ENCODE measurements around the gene CHAF1A.

Gene CHAF1A

GRCh38 chr19:4403005-4403761, 743 bp downstream of the CHAF1A start:
- Histone ChIP-seq H3K4me1 (ENCODE audit: insufficient read depth, low read length) (peaks cover 29% of the 10 kb centered on the region), H3K9me3 (ENCODE audit: low read length) (no peaks in the 10 kb centered on the region), H3K27me3 (ENCODE audit: control insufficient read depth in 1 of 2, insufficient read depth in 2 of 2, low read length in 2 of 2) (no peaks in the 10 kb centered on the region), H3K27ac (ENCODE audit: low read depth, low read length) (no peak overlapping the region), H3K4me3 (ENCODE audit: low read depth in 1 of 2, low read length in 2 of 2) (peak overlapping the region; percentile 54 to 75), H3K36me3 (ENCODE audit: insufficient read depth, low read length) (no peaks in the 10 kb centered on the region), H3K9ac (ENCODE audit: low read length) (peak overlapping the region; percentile 20)

- H3K9me3 ChIP-seq (ENCODE audit: low read length): no peaks in the 10 kb centered on the region
- no peak overlapping the region for H3K27ac ChIP-seq (ENCODE audit: low read depth, low read length)
- H3K4me3 ChIP-seq (ENCODE audit: low read depth in 1 of 2, low read length in 2 of 2): no peak overlapping the region
- peaks cover 6% of the 10 kb centered on the region for H3K36me3 ChIP-seq (ENCODE audit: insufficient read depth, low read length)
- peaks cover 17% of the 10 kb centered on the region for H3K4me1 ChIP-seq (ENCODE audit: insufficient read depth, low read length)
- H3K27me3 ChIP-seq (ENCODE audit: control insufficient read depth in 1 of 2, insufficient read depth in 2 of 2, low read length in 2 of 2): no peaks in the 10 kb centered on the region
- H3K9ac ChIP-seq (ENCODE audit: low read length): no peak overlapping the region
Observed at GRCh38 chr19:4405977-4406376, 3.5 kb downstream of the CHAF1A start.

- H3K36me3 ChIP-seq (ENCODE audit: insufficient read depth, low read length): peaks cover 6% of the 10 kb centered on the region
- no peak overlapping the region for H3K9ac ChIP-seq (ENCODE audit: low read length)
- no peak overlapping the region for H3K4me3 ChIP-seq (ENCODE audit: low read depth in 1 of 2, low read length in 2 of 2)
- peaks cover 13% of the 10 kb centered on the region for H3K4me1 ChIP-seq (ENCODE audit: insufficient read depth, low read length)
- no peaks in the 10 kb centered on the region for H3K9me3 ChIP-seq (ENCODE audit: low read length)
- H3K27ac ChIP-seq (ENCODE audit: low read depth, low read length): no peak overlapping the region
- no peaks in the 10 kb centered on the region for H3K27me3 ChIP-seq (ENCODE audit: control insufficient read depth in 1 of 2, insufficient read depth in 2 of 2, low read length in 2 of 2)
Observed at GRCh38 chr19:4406626-4407025, 4.2 kb downstream of the CHAF1A start.

GRCh38 chr19:4409123-4409933, 6.9 kb downstream of the CHAF1A start:
- no peak overlapping the region for H3K27ac ChIP-seq (ENCODE audit: low read depth, low read length)
- H3K4me3 ChIP-seq (ENCODE audit: low read depth in 1 of 2, low read length in 2 of 2): no peak overlapping the region
- H3K36me3 ChIP-seq (ENCODE audit: insufficient read depth, low read length): peaks cover 6% of the 10 kb centered on the region
- H3K9ac ChIP-seq (ENCODE audit: low read length): no peak overlapping the region
- no peaks in the 10 kb centered on the region for H3K4me1 ChIP-seq (ENCODE audit: insufficient read depth, low read length)
- no peaks in the 10 kb centered on the region for H3K9me3 ChIP-seq (ENCODE audit: low read length)
- no peaks in the 10 kb centered on the region for H3K27me3 ChIP-seq (ENCODE audit: control insufficient read depth in 1 of 2, insufficient read depth in 2 of 2, low read length in 2 of 2)

GRCh38 chr19:4413588-4413987, 11.1 kb downstream of the CHAF1A start:
- Histone ChIP-seq H3K9me3 (ENCODE audit: low read length) (no peaks in the 10 kb centered on the region), H3K36me3 (ENCODE audit: insufficient read depth, low read length) (peaks cover 6% of the 10 kb centered on the region), H3K4me3 (ENCODE audit: low read depth in 1 of 2, low read length in 2 of 2) (no peak overlapping the region), H3K27ac (ENCODE audit: low read depth, low read length) (no peak overlapping the region), H3K9ac (ENCODE audit: low read length) (no peak overlapping the region), H3K4me1 (ENCODE audit: insufficient read depth, low read length) (no peaks in the 10 kb centered on the region), H3K27me3 (ENCODE audit: control insufficient read depth in 1 of 2, insufficient read depth in 2 of 2, low read length in 2 of 2) (no peaks in the 10 kb centered on the region)

GRCh38 chr19:4414144-4414799, 11.8 kb downstream of the CHAF1A start:
- no peak overlapping the region for H3K4me3 ChIP-seq (ENCODE audit: low read depth in 1 of 2, low read length in 2 of 2)
- H3K9ac ChIP-seq (ENCODE audit: low read length): no peak overlapping the region
- no peaks in the 10 kb centered on the region for H3K4me1 ChIP-seq (ENCODE audit: insufficient read depth, low read length)
- H3K9me3 ChIP-seq (ENCODE audit: low read length): no peaks in the 10 kb centered on the region
- H3K27me3 ChIP-seq (ENCODE audit: control insufficient read depth in 1 of 2, insufficient read depth in 2 of 2, low read length in 2 of 2): no peaks in the 10 kb centered on the region
- peaks cover 6% of the 10 kb centered on the region for H3K36me3 ChIP-seq (ENCODE audit: insufficient read depth, low read length)
- H3K27ac ChIP-seq (ENCODE audit: low read depth, low read length): no peak overlapping the region

GRCh38 chr19:4414800-4415321, 12.4 kb downstream of the CHAF1A start:
- Histone ChIP-seq H3K9ac (ENCODE audit: low read length) (no peak overlapping the region), H3K4me1 (ENCODE audit: insufficient read depth, low read length) (no peaks in the 10 kb centered on the region), H3K4me3 (ENCODE audit: low read depth in 1 of 2, low read length in 2 of 2) (no peak overlapping the region), H3K36me3 (ENCODE audit: insufficient read depth, low read length) (peaks cover under 1% of the 10 kb centered on the region), H3K9me3 (ENCODE audit: low read length) (no peaks in the 10 kb centered on the region), H3K27ac (ENCODE audit: low read depth, low read length) (no peak overlapping the region), H3K27me3 (ENCODE audit: control insufficient read depth in 1 of 2, insufficient read depth in 2 of 2, low read length in 2 of 2) (no peaks in the 10 kb centered on the region)

GRCh38 chr19:4415352-4415751, 12.9 kb downstream of the CHAF1A start:
- H3K9ac ChIP-seq (ENCODE audit: low read length): no peak overlapping the region

GRCh38 chr19:4416268-4416667, 13.8 kb downstream of the CHAF1A start:
- no peaks in the 10 kb centered on the region for H3K4me1 ChIP-seq (ENCODE audit: insufficient read depth, low read length)
- no peak overlapping the region for H3K27ac ChIP-seq (ENCODE audit: low read depth, low read length)
- H3K36me3 ChIP-seq (ENCODE audit: insufficient read depth, low read length): no peaks in the 10 kb centered on the region
- H3K9ac ChIP-seq (ENCODE audit: low read length): no peak overlapping the region
- no peaks in the 10 kb centered on the region for H3K27me3 ChIP-seq (ENCODE audit: control insufficient read depth in 1 of 2, insufficient read depth in 2 of 2, low read length in 2 of 2)
- no peaks in the 10 kb centered on the region for H3K9me3 ChIP-seq (ENCODE audit: low read length)
- H3K4me3 ChIP-seq (ENCODE audit: low read depth in 1 of 2, low read length in 2 of 2): no peak overlapping the region

More at GRCh38 chr19:4415352-4415751, 12.9 kb downstream of the CHAF1A start:
- H3K4me1 ChIP-seq (ENCODE audit: insufficient read depth, low read length): no peaks in the 10 kb centered on the region
- H3K4me3 ChIP-seq (ENCODE audit: low read depth in 1 of 2, low read length in 2 of 2): no peak overlapping the region
- no peak overlapping the region for H3K27ac ChIP-seq (ENCODE audit: low read depth, low read length)
- H3K27me3 ChIP-seq (ENCODE audit: control insufficient read depth in 1 of 2, insufficient read depth in 2 of 2, low read length in 2 of 2): no peaks in the 10 kb centered on the region
- no peaks in the 10 kb centered on the region for H3K9me3 ChIP-seq (ENCODE audit: low read length)
- H3K36me3 ChIP-seq (ENCODE audit: insufficient read depth, low read length): no peaks in the 10 kb centered on the region

- no peak overlapping the region for H3K9ac ChIP-seq (ENCODE audit: low read length)
- H3K4me3 ChIP-seq (ENCODE audit: low read depth in 1 of 2, low read length in 2 of 2): no peak overlapping the region
- no peaks in the 10 kb centered on the region for H3K9me3 ChIP-seq (ENCODE audit: low read length)
- no peak overlapping the region for H3K27ac ChIP-seq (ENCODE audit: low read depth, low read length)
- H3K4me1 ChIP-seq (ENCODE audit: insufficient read depth, low read length): no peaks in the 10 kb centered on the region
- no peaks in the 10 kb centered on the region for H3K27me3 ChIP-seq (ENCODE audit: control insufficient read depth in 1 of 2, insufficient read depth in 2 of 2, low read length in 2 of 2)
- H3K36me3 ChIP-seq (ENCODE audit: insufficient read depth, low read length): no peaks in the 10 kb centered on the region
Observed at GRCh38 chr19:4423416-4424126, 21.1 kb downstream of the CHAF1A start.

GRCh38 chr19:4425537-4425936, 23.1 kb downstream of the CHAF1A start:
- H3K4me3 ChIP-seq (ENCODE audit: low read depth in 1 of 2, low read length in 2 of 2): no peak overlapping the region
- no peaks in the 10 kb centered on the region for H3K4me1 ChIP-seq (ENCODE audit: insufficient read depth, low read length)
- no peaks in the 10 kb centered on the region for H3K9me3 ChIP-seq (ENCODE audit: low read length)
- no peaks in the 10 kb centered on the region for H3K36me3 ChIP-seq (ENCODE audit: insufficient read depth, low read length)
- H3K9ac ChIP-seq (ENCODE audit: low read length): no peak overlapping the region
- H3K27ac ChIP-seq (ENCODE audit: low read depth, low read length): no peak overlapping the region
- H3K27me3 ChIP-seq (ENCODE audit: control insufficient read depth in 1 of 2, insufficient read depth in 2 of 2, low read length in 2 of 2): no peaks in the 10 kb centered on the region

Data from muscle layer of colon (tissue), 2 donors.